MM.1S (cell line): ENCODE results near the gene ZNF304.
A peak's percentile ranks its signal among the peaks of the same experiment; 100 is the strongest.

Experiments
- DNase-seq: peaks from one replicate; pipeline ENCODE4 v3.0.0-alpha.2; 2015
- H2AFZ ChIP-seq: fragments of 300-600 bp; sonication (generic); 2 replicates; pipeline ENCODE4 v1.6.0; 2016; ENCODE audit warnings: antibody characterized with exemption, low read length
- H3F3A ChIP-seq: fragments of 300-600 bp; sonication (generic); 2 replicates; pipeline ENCODE4 v1.6.1; 2016; ENCODE audit warnings: mild to moderate bottlenecking, antibody characterized with exemption, low read length, moderate library complexity, mixed read lengths; ENCODE audit not compliant: insufficient read depth
- H3K27ac ChIP-seq: fragments of 300-600 bp; sonication (generic); 2 replicates; pipeline ENCODE4 v1.5.1; 2016; ENCODE audit warnings: mild to moderate bottlenecking, low read length
- H3K27me3 ChIP-seq: fragments of 300-600 bp; sonication (generic); replicated peaks from 2 replicates; pipeline ENCODE4 v1.6.0; 2016; ENCODE audit warnings: low read length; ENCODE audit not compliant: insufficient read depth
- H3K36me3 ChIP-seq: fragments of 300-600 bp; sonication (generic); replicated peaks from 2 replicates; pipeline ENCODE4 v1.6.1; 2016; ENCODE audit warnings: mild to moderate bottlenecking, low read length, mixed read lengths; ENCODE audit not compliant: insufficient read depth
- H3K4me1 ChIP-seq: fragments of 300-600 bp; sonication (generic); 2 replicates; pipeline ENCODE4 v1.6.1; 2016; ENCODE audit warnings: low read length, mixed read lengths
- H3K4me2 ChIP-seq: fragments of 300-600 bp; sonication (generic); 2 replicates; pipeline ENCODE4 v1.6.0; 2016; ENCODE audit warnings: low read depth, low read length
- H3K4me3 ChIP-seq: fragments of 300-600 bp; sonication (generic); 2 replicates; pipeline ENCODE4 v1.5.1; 2016; ENCODE audit warnings: low read length, mixed read lengths
- H3K79me2 ChIP-seq: fragments of 300-600 bp; sonication (generic); 2 replicates; pipeline ENCODE4 v1.6.1; 2016; ENCODE audit warnings: mixed run types, low read length, mixed read lengths
- H3K9ac ChIP-seq: fragments of 300-600 bp; sonication (generic); 2 replicates; pipeline ENCODE4 v1.6.1; 2016; ENCODE audit warnings: low read length, mixed read lengths
- H3K9me2 ChIP-seq: fragments of 300-600 bp; sonication (generic); replicated peaks from 2 replicates; pipeline ENCODE4 v1.6.1; 2016; ENCODE audit warnings: mild to moderate bottlenecking, low read length, mixed read lengths; ENCODE audit not compliant: insufficient read depth
- H3K9me3 ChIP-seq: fragments of 300-600 bp; sonication (generic); replicated peaks from 2 replicates; pipeline ENCODE4 v1.6.1; 2016; ENCODE audit warnings: mild to moderate bottlenecking, low read length, mixed read lengths; ENCODE audit not compliant: insufficient read depth
- H4K20me1 ChIP-seq: fragments of 300-600 bp; sonication (generic); 2 replicates; pipeline ENCODE4 v1.6.1; 2016; ENCODE audit warnings: mild to moderate bottlenecking, low read length, moderate library complexity, mixed read lengths; ENCODE audit not compliant: insufficient read depth
- EZH2 ChIP-seq: fragments of 300-600 bp; sonication (generic); optimal IDR thresholded peaks from 2 replicates; pipeline ENCODE3; 2017; ENCODE audit warnings: low read depth, mild to moderate bottlenecking, antibody characterized with exemption, low read length, mixed read lengths
- EZH2phosphoT487 ChIP-seq: fragments of 300-600 bp; sonication (generic); IDR thresholded peaks from 2 replicates; pipeline ENCODE4 v1.6.1; 2018; ENCODE audit warnings: antibody characterized with exemption, low read length
- TF ChIP-seq, protein P1 (sequence below): fragments of 300-600 bp; sonication (generic); IDR thresholded peaks from 2 replicates; pipeline ENCODE4 v1.5.1; 2016; ENCODE audit warnings: antibody characterized with exemption, low read length, mixed read lengths

Gene ZNF304

GRCh38 chr19:57382806-57383488 is 31.9 kb downstream of the ZNF304 start:
- no peak overlapping the region for H3K27ac ChIP-seq
- no peak for DNase-seq
- no peak overlapping the region for H2AFZ ChIP-seq
- no peak overlapping the region for H3K4me3 ChIP-seq
- H3K9me2 ChIP-seq, result no peaks in the 10 kb centered on the region
- no peaks in the 10 kb centered on the region for H3F3A ChIP-seq
- no peak overlapping the region for H3K9ac ChIP-seq
- H3K9me3 ChIP-seq, result no peaks in the 10 kb centered on the region
- no peaks in the 10 kb centered on the region for H3K36me3 ChIP-seq
- no peaks in the 10 kb centered on the region for H4K20me1 ChIP-seq
- no peaks in the 10 kb centered on the region for H3K79me2 ChIP-seq
- H3K4me2 ChIP-seq, result no peak overlapping the region
- no peak for TF ChIP-seq EZH2phosphoT487
- TF ChIP-seq EZH2, result no peak
- TF ChIP-seq, protein P1, sequence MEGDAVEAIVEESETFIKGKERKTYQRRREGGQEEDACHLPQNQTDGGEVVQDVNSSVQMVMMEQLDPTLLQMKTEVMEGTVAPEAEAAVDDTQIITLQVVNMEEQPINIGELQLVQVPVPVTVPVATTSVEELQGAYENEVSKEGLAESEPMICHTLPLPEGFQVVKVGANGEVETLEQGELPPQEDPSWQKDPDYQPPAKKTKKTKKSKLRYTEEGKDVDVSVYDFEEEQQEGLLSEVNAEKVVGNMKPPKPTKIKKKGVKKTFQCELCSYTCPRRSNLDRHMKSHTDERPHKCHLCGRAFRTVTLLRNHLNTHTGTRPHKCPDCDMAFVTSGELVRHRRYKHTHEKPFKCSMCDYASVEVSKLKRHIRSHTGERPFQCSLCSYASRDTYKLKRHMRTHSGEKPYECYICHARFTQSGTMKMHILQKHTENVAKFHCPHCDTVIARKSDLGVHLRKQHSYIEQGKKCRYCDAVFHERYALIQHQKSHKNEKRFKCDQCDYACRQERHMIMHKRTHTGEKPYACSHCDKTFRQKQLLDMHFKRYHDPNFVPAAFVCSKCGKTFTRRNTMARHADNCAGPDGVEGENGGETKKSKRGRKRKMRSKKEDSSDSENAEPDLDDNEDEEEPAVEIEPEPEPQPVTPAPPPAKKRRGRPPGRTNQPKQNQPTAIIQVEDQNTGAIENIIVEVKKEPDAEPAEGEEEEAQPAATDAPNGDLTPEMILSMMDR, result no peak
- H3K4me1 ChIP-seq, result no peaks in the 10 kb centered on the region
- no peaks in the 10 kb centered on the region for H3K27me3 ChIP-seq

- Histone ChIP-seq H3K4me3 (peak overlapping the region; percentile 77), H3K27ac (no peak overlapping the region), H3K4me1 (peaks cover 18% of the 10 kb centered on the region), H2AFZ (peak overlapping the region; percentile 95), H3F3A (peaks cover 5% of the 10 kb centered on the region; the same call in 1 of the 2 replicates), H3K27me3 (no peaks in the 10 kb centered on the region), H3K79me2 (peaks cover 40% of the 10 kb centered on the region), H3K4me2 (peak overlapping the region; percentile 64), H3K9me3 (no peaks in the 10 kb centered on the region), H3K9me2 (no peaks in the 10 kb centered on the region), H4K20me1 (no peaks in the 10 kb centered on the region), H3K36me3 (no peaks in the 10 kb centered on the region), H3K9ac (no peak overlapping the region; the same call in 1 of the 2 replicates)
- DNase-seq, result no peak
- no peak for TF ChIP-seq EZH2phosphoT487
- TF ChIP-seq EZH2, result no peak
- TF ChIP-seq, protein P1, result no peak
These were observed 38.2 kb downstream of the ZNF304 start for GRCh38 chr19:57389194-57389729.

GRCh38 chr19:57389730-57390598 is 38.9 kb downstream of the ZNF304 start, which contains the start of gene ZNF548:
Gene ZNF548 (plus strand): TSS chr19:57389854. CDS start chr19:57390100, 246 bp downstream.
- peak within 1 kb of the TSS; percentile 77 for H3K4me3 ChIP-seq
- no peaks in the 10 kb centered on the region for H3K9me2 ChIP-seq
- no peaks in the 10 kb centered on the region for H3K36me3 ChIP-seq
- TF ChIP-seq, protein P1, result no peak
- no peak for TF ChIP-seq EZH2
- no peaks in the 10 kb centered on the region for H4K20me1 ChIP-seq
- peaks cover 43% of the 10 kb centered on the region for H3K79me2 ChIP-seq
- peak within 1 kb of the TSS; percentile 70 for H3K9ac ChIP-seq
- H3K9me3 ChIP-seq, result no peaks in the 10 kb centered on the region
- peak within 1 kb of the TSS; percentile 95 for H2AFZ ChIP-seq
- peak within 1 kb of the TSS; percentile 28; the same call in 1 of the 2 replicates for H3K27ac ChIP-seq
- peaks cover 21% of the 10 kb centered on the region for H3K4me1 ChIP-seq
- H3F3A ChIP-seq, result peaks cover 5% of the 10 kb centered on the region; the same call in 1 of the 2 replicates
- peak within 1 kb of the TSS; percentile 73 for H3K4me2 ChIP-seq
- peak; percentile 97 for DNase-seq
- no peaks in the 10 kb centered on the region for H3K27me3 ChIP-seq
